Bronchial smooth muscle cell (primary cell): ENCODE data around the gene RMRP. TPM values are rescaled to one million over a fixed set of nuclear protein-coding genes. Genes with fewer than 3 reads are reported as not detected.

Experiments
- total RNA-seq: library from RNA; depleted of rRNA; stranded (reverse); fragments of >200 nt; gene quantifications from 2 replicates; pipeline ENCODE4 v1.2.1, GENCODE V29; 2014

Gene RMRP
- 67,158 and 134,448 TPM in 2 replicates for total RNA-seq

DNA sequence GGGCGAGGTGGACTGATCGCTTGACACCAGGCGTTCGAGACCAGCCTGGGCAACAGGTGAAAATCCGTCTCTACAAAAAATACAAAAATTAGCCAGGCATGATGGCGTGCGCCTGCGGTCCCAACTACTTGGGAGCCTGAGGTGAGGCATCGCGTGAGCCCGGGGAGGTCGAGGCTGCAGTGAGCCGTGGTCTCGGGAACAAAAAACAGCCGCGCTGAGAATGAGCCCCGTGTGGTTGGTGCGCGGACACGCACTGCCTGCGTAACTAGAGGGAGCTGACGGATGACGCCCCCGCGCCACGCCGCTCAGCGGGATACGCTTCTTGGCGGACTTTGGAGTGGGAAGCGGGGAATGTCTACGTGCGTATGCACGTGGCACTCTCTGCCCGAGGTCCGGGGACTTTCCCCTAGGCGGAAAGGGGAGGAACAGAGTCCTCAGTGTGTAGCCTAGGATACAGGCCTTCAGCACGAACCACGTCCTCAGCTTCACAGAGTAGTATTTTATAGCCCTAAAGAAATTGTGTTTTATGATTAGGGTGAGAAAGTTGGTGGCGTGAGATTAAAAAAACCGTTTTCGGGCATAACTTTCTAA, at the start of gene RMRP:
Gene RMRP, minus strand, starts transcription at position 474 of the 591 bp plus-strand sequence.

DNA sequence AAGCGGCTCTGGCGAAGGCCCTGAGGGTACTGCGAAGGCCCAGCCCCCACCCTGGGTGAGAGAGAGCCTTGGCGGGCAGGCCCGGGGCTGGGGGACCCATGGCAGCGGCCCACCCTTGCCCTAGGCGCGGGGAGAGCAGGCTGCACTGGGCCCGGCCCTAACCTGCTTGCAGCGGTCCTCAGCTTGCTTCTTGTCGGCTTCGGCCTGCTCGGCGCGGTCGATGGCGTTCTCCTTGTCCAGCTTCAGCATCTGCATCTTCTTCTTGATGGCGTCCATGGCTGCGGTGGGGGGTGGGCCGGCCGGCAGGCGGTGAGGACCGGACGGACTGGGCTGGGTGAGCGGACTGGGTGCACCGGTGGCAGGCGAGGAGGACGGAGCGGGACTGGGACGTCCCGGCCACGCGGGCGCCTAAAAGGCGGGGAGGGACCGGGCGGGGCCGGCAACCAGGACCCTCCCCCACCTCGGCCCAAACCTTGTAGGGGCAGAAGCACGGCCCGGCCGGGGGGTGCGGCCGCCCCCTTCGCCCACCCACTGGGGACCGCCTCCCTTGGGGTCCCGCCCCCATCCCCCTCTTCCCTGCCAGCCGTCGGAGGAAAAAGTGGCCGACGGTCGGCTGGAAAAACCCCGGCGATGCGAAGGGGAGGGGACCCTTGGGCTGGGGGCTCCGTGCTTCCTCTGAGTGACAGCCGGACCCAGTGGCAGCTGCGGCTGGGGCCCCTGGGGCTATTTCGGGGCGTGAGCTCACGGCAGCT, 31.9 kb upstream of the RMRP start, which contains the start of gene TPM2:
Gene TPM2, minus strand, starts transcription at position 384 of the 752 bp plus-strand sequence. Its CDS starts 108 bp downstream, at position 276.

DNA sequence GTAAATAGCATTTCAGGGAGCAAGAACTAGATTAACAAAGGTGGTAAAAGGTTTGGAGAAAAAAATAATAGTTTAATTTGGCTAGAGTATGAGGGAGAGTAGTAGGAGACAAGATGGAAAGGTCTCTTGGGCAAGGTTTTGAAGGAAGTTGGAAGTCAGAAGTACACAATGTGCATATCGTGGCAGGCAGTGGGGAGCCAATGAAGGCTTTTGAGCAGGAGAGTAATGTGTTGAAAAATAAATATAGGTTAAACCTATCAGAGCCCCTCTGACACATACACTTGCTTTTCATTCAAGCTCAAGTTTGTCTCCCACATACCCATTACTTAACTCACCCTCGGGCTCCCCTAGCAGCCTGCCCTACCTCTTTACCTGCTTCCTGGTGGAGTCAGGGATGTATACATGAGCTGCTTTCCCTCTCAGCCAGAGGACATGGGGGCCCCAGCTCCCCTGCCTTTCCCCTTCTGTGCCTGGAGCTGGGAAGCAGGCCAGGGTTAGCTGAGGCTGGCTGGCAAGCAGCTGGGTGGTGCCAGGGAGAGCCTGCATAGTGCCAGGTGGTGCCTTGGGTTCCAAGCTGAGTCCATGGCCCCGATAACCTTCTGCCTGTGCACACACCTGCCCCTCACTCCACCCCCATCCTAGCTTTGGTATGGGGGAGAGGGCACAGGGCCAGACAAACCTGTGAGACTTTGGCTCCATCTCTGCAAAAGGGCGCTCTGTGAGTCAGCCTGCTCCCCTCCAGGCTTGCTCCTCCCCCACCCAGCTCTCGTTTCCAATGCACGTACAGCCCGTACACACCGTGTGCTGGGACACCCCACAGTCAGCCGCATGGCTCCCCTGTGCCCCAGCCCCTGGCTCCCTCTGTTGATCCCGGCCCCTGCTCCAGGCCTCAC, 15.6 kb upstream of the RMRP start, which contains the start of gene CA9:
Gene CA9, plus strand, starts transcription at position 797 of the 893 bp plus-strand sequence. Its CDS starts 32 bp downstream, at position 829.

DNA sequence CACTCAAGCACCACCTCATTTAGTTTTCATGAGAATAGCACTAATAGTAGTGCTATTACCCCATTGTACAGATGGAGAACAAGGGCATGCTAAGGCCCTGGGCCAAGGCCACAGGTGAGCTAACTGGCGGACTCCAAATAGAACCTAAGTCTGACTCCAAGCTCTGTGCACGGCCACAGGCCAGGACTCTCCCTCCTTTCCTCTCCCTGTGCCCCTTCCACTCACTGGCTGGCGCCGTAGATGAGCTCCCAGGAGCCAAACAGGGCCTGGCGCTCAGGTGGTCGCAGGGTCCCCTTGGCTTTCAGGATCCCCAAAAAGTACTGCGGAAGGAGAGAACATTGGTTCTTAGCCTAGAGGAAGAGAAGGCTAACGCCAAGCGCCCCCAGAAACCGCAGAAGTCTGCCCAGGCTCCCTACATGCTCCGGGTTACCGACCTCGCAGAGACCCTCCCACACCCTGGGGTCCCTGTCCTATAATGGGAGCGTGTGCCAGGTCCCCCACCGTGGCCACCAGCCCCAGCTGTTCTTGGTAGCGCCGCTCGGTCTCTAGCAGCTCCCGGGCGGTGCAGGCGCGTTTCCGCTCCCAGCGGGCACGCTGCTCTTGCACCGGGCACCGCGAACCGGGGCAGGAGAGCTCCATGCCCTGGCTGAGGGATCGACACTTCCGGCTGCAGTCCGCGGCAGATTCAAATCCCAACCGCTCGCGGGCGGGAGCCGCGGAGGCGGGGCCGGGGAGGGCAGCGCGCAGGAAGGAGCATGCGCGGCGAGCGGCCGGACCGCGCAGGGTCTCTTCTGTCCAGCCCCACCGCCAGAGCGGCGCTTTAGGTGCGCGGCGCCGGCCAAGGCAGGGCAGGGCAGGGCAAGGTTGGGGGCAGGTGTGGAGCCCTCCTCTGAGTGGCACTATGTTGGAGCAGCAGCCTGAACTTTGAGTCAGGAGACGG, 7.0 kb upstream of the RMRP start, which contains the start of gene ARHGEF39:
Gene ARHGEF39, minus strand, starts transcription at position 665 of the 940 bp plus-strand sequence. Its CDS starts 26 bp downstream, at position 639.

DNA sequence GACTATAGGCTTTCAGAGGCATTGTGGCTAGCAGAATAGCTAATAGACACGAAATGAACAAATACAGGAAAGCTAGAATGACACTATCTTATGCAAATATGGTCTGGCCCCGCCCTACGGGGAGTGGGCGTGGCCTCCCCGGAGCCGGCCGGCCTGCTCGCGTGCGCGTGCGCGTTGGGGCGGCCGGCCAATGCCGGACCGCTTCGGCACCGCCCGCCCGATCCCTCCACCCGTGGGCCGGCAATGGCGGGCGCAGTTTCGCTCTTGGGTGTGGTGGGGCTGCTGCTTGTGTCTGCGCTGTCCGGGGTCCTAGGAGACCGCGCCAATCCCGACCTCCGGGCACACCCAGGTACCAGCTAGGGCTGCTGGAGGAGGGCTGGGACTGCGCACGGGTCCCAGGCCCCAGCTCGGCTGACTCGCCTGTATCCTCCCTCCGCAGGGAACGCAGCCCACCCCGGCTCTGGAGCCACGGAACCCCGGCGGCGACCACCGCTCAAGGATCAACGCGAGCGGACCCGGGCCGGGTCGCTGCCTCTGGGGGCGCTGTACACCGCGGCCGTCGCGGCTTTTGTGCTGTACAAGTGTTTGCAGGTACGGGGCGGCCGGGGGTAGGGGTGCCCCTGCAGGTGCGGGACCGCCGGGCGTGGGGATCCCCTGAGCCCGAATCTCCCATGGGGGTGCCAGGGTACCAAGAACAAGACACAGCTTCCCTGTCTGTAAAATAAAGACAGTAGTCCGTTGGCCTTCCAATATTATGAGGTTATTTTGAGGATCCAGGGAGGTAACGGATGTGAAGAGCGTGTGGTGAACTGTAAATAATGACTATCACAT, 533 bp upstream of the RMRP start, which contains the start of gene CCDC107:
Gene CCDC107, plus strand, starts transcription at position 156 of the 831 bp plus-strand sequence. Its CDS starts 88 bp downstream, at position 244.

DNA sequence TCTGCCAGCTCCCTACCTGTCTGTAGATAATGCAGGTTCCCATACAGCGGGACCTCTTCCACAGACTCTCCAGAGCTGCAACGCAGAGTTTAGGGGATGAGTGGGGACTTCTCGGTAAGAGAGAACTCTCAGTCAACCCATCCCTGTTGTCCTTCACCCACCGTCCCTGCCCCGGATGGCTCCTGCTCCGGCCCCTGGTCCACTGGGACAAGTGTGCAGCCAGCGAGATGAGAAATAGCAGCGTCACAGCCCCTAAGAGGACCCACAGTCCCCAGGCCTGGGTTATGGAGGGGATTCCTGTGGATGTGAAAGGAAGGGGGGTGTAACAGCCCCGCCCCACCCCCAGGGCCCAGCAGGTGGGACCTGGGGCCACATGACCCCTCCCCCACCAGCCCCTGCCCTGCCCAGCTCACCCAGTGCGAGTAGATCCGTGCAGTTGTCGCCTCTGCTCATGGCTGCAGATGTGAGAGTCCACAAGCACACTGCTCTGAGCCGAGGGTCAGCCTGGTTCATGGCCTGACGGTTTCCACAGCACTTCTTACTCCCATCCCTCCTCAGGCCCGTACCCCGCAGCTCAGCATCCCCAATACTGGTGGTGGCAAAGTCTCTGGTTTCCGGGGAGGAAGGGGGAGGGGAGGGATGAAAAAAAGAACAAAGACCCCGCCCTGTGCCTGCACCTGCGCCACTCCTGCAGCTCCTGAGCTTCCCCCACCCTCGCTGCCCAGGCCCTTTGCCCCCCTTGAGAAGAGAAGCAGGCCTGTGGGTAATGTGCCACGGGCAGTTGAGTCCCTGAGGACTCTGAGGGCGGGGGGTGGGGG, 7.3 kb downstream of the RMRP start, which contains the start of gene SIT1:
Gene SIT1, minus strand, starts transcription at position 591 of the 818 bp plus-strand sequence. Its CDS starts 78 bp downstream, at position 513.

DNA sequence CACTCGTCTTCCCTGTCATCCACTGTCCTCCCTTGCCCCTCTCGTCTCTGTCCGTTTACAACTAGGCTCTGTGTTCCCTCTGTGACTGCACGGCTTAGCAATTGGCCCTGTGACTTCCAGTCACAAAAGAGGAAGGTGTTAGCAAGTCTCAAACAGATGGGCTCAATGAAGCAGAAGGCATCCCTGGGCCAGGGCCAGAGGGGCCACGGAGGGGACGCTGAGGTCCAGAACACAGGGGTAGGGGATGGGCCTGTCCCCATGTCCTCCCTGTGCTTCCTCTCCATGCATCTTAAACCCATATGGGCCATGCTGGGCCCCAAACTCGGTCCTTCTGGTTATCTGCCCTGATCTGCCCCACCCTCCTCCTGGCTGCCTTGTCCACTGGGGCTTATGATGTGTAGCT, 39.5 kb downstream of the RMRP start, which contains the start of gene CD72:
Gene CD72, minus strand, starts transcription at position 89 of the 403 bp plus-strand sequence. CDS start 110 bp downstream, outside the sequence.

Other genes with a start within 250 kb of the RMRP start
- gene RUSC2, start 167.9 kb downstream of the RMRP start, total RNA-seq, result 10.4 and 12.7 TPM in 2 replicates
- gene TESK1, start 52.8 kb downstream of the RMRP start, total RNA-seq, result 7.3 and 11.9 TPM in 2 replicates
- 1.3 and 1.9 TPM in 2 replicates for gene CD72, start 39.6 kb downstream of the RMRP start, total RNA-seq
- gene SIT1, start 7.1 kb downstream of the RMRP start, total RNA-seq, result 0.32 TPM in 1 of 2 replicates, not detected in the other
- 10.8 and 11.7 TPM in 2 replicates for gene CCDC107, start 273 bp upstream of the RMRP start, total RNA-seq
- gene ARHGEF39, start 7.2 kb upstream of the RMRP start, total RNA-seq, result under 0.01 and 0.32 TPM in 2 replicates
- gene CA9, start 15.9 kb upstream of the RMRP start, total RNA-seq, result 0.86 and 1.7 TPM in 2 replicates
- 925 and 1,339 TPM in 2 replicates for gene TPM2, start 31.9 kb upstream of the RMRP start, total RNA-seq
- gene TLN1, start 74.2 kb upstream of the RMRP start, total RNA-seq, result 209 and 221 TPM in 2 replicates
- 42.9 and 50.1 TPM in 2 replicates for gene CREB3, start 74.6 kb upstream of the RMRP start, total RNA-seq
- 13.9 and 21.4 TPM in 2 replicates for gene GBA2, start 91.2 kb upstream of the RMRP start, total RNA-seq
- gene RGP1, start 91.3 kb upstream of the RMRP start, total RNA-seq, result 10.2 and 10.6 TPM in 2 replicates
- gene MSMP, start 96.3 kb upstream of the RMRP start, total RNA-seq, result not detected in 2 replicates
- 25.7 and 28.2 TPM in 2 replicates for gene NPR2, start 133.6 kb upstream of the RMRP start, total RNA-seq
- 1.5 and 1.6 TPM in 2 replicates for gene SPAG8, start 154.2 kb upstream of the RMRP start, total RNA-seq
- gene HINT2, start 157.0 kb upstream of the RMRP start, total RNA-seq, result 27.3 and 27.7 TPM in 2 replicates
- gene FAM221B, start 170.7 kb upstream of the RMRP start, total RNA-seq, result not detected in 2 replicates
- 2.4 and 2.7 TPM in 2 replicates for gene TMEM8B, start 171.2 kb upstream of the RMRP start, total RNA-seq
- not detected in 2 replicates for gene OR13J1, start 212.4 kb upstream of the RMRP start, total RNA-seq
- gene HRCT1, start 248.2 kb upstream of the RMRP start, total RNA-seq, result 0.16 and 0.17 TPM in 2 replicates